HK-2 (cell line): ENCODE results near the gene TAAR9.
"Not testable (repeated sequence)": the region's sequence is repeated elsewhere in the genome, so short reads cannot be mapped to it uniquely, and the experiment has no call there.

ENCODE experiments used
- DNase-seq: peaks from one replicate; pipeline ENCODE4 v3.0.0-alpha.2; 2018; ENCODE audit not compliant: unreplicated experiment

Gene TAAR9

GRCh38 chr6:132515386-132515785 lies 22.7 kb upstream of the TAAR9 start:
- no peak for DNase-seq

- no peak for DNase-seq
Measured at GRCh38 chr6:132520953-132521352, 17.1 kb upstream of the TAAR9 start.

GRCh38 chr6:132524646-132525045 lies 13.4 kb upstream of the TAAR9 start:
- DNase-seq, result no peak

- DNase-seq, result no peak
Measured at GRCh38 chr6:132525866-132526265, 12.2 kb upstream of the TAAR9 start.

- DNase-seq, result no peak
Measured at GRCh38 chr6:132526461-132526860, 11.6 kb upstream of the TAAR9 start.

GRCh38 chr6:132527791-132528190 lies 10.3 kb upstream of the TAAR9 start:
- no peak for DNase-seq

GRCh38 chr6:132530293-132530974 lies 7.6 kb upstream of the TAAR9 start:
- peak; percentile 61 for DNase-seq

GRCh38 chr6:132534546-132534945 lies 3.5 kb upstream of the TAAR9 start:
- not testable (repeated sequence) for DNase-seq

- DNase-seq, result no peak
Measured at GRCh38 chr6:132537145-132537544, 932 bp upstream of the TAAR9 start.

GRCh38 chr6:132544826-132545225 lies 6.7 kb downstream of the TAAR9 start:
- DNase-seq, result no peak

- no peak for DNase-seq
Measured at GRCh38 chr6:132548746-132549463, 10.8 kb downstream of the TAAR9 start.

GRCh38 chr6:132551214-132551613 lies 13.1 kb downstream of the TAAR9 start:
- no peak for DNase-seq

GRCh38 chr6:132552372-132552771 lies 14.3 kb downstream of the TAAR9 start, which contains the start of gene TAAR8:
Gene TAAR8 (plus strand): TSS chr6:132552672. CDS start chr6:132552693, 21 bp downstream.
- no peak for DNase-seq

- not testable (repeated sequence) for DNase-seq
Measured at GRCh38 chr6:132560087-132560486, 22.0 kb downstream of the TAAR9 start.

GRCh38 chr6:132566404-132566803 lies 28.3 kb downstream of the TAAR9 start:
- DNase-seq, result no peak

GRCh38 chr6:132567566-132567965 lies 29.5 kb downstream of the TAAR9 start:
- no peak for DNase-seq

- DNase-seq, result no peak
Measured at GRCh38 chr6:132568611-132569010, 30.5 kb downstream of the TAAR9 start.

GRCh38 chr6:132569170-132569569 lies 31.1 kb downstream of the TAAR9 start:
- no peak for DNase-seq

- no peak for DNase-seq
Measured at GRCh38 chr6:132570221-132570777, 32.2 kb downstream of the TAAR9 start, which contains the start of gene TAAR6. Gene TAAR6 (plus strand): TSS chr6:132570322. CDS start chr6:132570322, 0 bp downstream.

GRCh38 chr6:132571774-132572173 lies 33.7 kb downstream of the TAAR9 start:
- no peak for DNase-seq

- DNase-seq, result no peak
Measured at GRCh38 chr6:132584698-132585097, 46.6 kb downstream of the TAAR9 start.

GRCh38 chr6:132587424-132587823 lies 49.3 kb downstream of the TAAR9 start:
- DNase-seq, result no peak
